Type B pancreatic cell (in vitro differentiated cells): ENCODE data around the gene KRTAP9-4. TPM values are rescaled to one million over a fixed set of nuclear protein-coding genes. Genes with fewer than 3 reads are reported as not detected.
"Not testable (repeated sequence)": the region's sequence is repeated elsewhere in the genome, so short reads cannot be mapped to it uniquely, and the experiment has no call there.

Experiments
- DNase-seq: peaks from one replicate; pipeline ENCODE4 v3.0.0; 2021; ENCODE audit warnings: mixed read lengths; ENCODE audit not compliant: unreplicated experiment; ENCODE audit errors: extremely low spot score
- H3K27ac Mint-ChIP-seq: 2 replicates; pipeline ENCODE4 v1.8.0; 2021; ENCODE audit warnings: mild to moderate bottlenecking, mixed read lengths
- H3K27me3 Mint-ChIP-seq: 2 replicates; pipeline ENCODE4 v1.8.0; 2021; ENCODE audit warnings: mixed read lengths
- H3K36me3 Mint-ChIP-seq: 2 replicates; pipeline ENCODE4 v1.8.0; 2021; ENCODE audit warnings: mixed read lengths
- H3K4me1 Mint-ChIP-seq: one replicate; pipeline ENCODE4 v1.8.0; 2021; ENCODE audit warnings: mixed read lengths; ENCODE audit not compliant: unreplicated experiment
- H3K4me3 Mint-ChIP-seq: 2 replicates; pipeline ENCODE4 v1.8.0; 2021; ENCODE audit warnings: mild to moderate bottlenecking, mixed read lengths
- H3K9me3 Mint-ChIP-seq: 2 replicates; pipeline ENCODE4 v1.8.0; 2021; ENCODE audit warnings: mixed read lengths
- long read RNA-seq: library from polyadenylated mRNA; unstranded; transcript quantifications from one replicate; pipeline ENCODE4 v2.0.0, GENCODE V29; 2020
- total RNA-seq: library from RNA; stranded (reverse); gene quantifications from 2 replicates; pipeline ENCODE4 v1.2.1, GENCODE V29; 2021; ENCODE audit warnings: low replicate concordance
- TF ChIP-seq, protein P1 (sequence below): fragments of 200-600 bp; sonication (generic); conservative IDR thresholded peaks from 2 replicates; pipeline ENCODE4 v1.5.0; 2021; ENCODE audit warnings: antibody characterized with exemption, mild to moderate bottlenecking

Gene KRTAP9-4, protein sequence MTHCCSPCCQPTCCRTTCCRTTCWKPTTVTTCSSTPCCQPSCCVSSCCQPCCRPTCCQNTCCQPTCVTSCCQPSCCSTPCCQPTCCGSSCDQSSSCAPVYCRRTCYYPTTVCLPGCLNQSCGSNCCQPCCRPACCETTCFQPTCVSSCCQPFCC
- total RNA-seq, result not detected in 2 replicates
- long read RNA-seq, result 0 reads

DNA sequence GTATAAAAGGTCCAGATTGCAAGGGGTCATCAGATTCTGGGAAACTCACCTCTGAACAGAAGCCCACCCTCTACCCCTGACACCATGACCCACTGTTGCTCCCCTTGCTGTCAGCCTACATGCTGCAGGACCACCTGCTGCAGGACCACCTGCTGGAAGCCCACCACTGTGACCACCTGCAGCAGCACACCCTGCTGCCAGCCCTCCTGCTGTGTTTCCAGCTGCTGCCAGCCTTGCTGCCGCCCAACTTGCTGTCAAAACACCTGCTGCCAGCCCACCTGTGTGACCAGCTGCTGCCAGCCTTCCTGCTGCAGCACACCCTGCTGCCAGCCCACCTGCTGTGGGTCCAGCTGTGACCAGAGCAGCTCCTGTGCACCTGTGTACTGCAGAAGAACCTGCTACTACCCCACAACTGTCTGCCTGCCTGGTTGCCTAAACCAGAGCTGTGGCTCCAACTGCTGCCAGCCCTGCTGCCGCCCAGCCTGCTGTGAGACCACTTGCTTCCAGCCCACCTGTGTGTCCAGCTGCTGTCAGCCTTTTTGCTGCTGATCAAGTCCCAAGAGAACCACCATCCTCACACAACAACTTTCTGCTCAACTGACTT lies at the start of gene KRTAP9-4:
Gene KRTAP9-4, plus strand, starts transcription at position 51 of the 604 bp plus-strand sequence. Its CDS starts 34 bp downstream, at position 85.
- peaks cover 37% of the 10 kb centered on the region for H3K27me3 Mint-ChIP-seq
- not testable (repeated sequence) for H3K4me1 Mint-ChIP-seq, DNase-seq, H3K36me3 Mint-ChIP-seq, H3K4me3 Mint-ChIP-seq, H3K27ac Mint-ChIP-seq, H3K9me3 Mint-ChIP-seq

DNA sequence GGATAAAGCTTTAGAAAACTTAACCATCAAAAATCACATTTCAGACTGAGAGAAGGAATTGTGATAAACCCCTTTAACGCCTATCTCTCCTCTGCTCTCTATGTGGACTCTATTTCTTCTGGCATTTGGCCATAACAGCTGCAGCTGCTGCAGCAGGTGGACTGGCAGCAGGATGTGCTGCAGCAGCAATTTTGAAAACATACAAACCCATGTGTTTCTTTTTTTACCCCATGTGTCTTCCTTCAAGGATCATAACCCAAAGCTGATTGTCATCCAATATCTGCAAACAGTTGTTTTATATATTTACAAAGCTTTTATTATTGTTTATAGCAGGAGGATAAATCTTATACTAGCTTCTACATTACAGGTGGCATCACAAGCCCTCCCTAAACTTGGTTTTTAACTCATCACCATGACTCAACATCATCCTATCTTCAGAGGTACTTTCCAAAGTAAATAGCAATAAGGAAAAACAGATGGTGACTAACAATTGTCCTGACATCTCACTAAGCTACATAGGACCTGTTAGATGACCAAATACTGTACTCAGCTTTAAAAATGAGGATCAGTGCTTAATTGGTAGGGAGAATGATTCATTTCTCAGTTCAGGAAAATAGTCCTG lies 37.5 kb upstream of the KRTAP9-4 start:
- no peaks in the 10 kb centered on the region for H3K36me3 Mint-ChIP-seq
- H3K4me1 Mint-ChIP-seq, result peaks cover 3% of the 10 kb centered on the region
- no peak overlapping the region for H3K4me3 Mint-ChIP-seq
- TF ChIP-seq, protein P1, sequence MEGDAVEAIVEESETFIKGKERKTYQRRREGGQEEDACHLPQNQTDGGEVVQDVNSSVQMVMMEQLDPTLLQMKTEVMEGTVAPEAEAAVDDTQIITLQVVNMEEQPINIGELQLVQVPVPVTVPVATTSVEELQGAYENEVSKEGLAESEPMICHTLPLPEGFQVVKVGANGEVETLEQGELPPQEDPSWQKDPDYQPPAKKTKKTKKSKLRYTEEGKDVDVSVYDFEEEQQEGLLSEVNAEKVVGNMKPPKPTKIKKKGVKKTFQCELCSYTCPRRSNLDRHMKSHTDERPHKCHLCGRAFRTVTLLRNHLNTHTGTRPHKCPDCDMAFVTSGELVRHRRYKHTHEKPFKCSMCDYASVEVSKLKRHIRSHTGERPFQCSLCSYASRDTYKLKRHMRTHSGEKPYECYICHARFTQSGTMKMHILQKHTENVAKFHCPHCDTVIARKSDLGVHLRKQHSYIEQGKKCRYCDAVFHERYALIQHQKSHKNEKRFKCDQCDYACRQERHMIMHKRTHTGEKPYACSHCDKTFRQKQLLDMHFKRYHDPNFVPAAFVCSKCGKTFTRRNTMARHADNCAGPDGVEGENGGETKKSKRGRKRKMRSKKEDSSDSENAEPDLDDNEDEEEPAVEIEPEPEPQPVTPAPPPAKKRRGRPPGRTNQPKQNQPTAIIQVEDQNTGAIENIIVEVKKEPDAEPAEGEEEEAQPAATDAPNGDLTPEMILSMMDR, result no peak
- peaks cover 5% of the 10 kb centered on the region for H3K27me3 Mint-ChIP-seq
- no peak overlapping the region for H3K27ac Mint-ChIP-seq
- DNase-seq, result no peak
- H3K9me3 Mint-ChIP-seq, result peaks cover 9% of the 10 kb centered on the region

GRCh38 chr17:41212524-41213169 lies 36.8 kb upstream of the KRTAP9-4 start:
- no peaks in the 10 kb centered on the region for H3K36me3 Mint-ChIP-seq
- DNase-seq, result no peak
- H3K4me3 Mint-ChIP-seq, result no peak overlapping the region
- peaks cover 3% of the 10 kb centered on the region for H3K4me1 Mint-ChIP-seq
- H3K27me3 Mint-ChIP-seq, result peaks cover 10% of the 10 kb centered on the region
- H3K9me3 Mint-ChIP-seq, result peaks cover 8% of the 10 kb centered on the region
- no peak overlapping the region for H3K27ac Mint-ChIP-seq
- TF ChIP-seq, protein P1, result no peak

DNA sequence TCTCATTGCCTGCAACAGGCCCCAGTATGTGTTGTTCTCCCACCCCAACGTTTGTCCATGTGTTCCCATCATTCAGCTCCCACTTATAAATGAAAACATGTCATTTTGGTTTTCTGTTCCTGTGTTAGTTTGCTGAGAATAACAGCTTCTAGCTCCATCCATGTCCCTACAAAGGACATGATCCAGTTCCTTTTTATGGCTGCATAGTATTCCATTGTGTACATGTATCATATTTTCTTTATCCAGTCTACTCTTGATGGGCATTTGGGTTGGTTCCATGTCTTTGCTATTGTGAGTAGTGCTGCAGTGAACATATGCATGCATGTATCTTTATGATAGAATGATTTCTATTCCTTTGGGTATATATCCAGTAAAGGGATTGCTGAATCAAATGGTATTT lies 33.8 kb upstream of the KRTAP9-4 start:
- Mint-ChIP-seq H3K27me3 (peaks cover 15% of the 10 kb centered on the region), H3K27ac (no peak overlapping the region), H3K36me3 (no peaks in the 10 kb centered on the region), H3K4me1 (peaks cover 3% of the 10 kb centered on the region), H3K4me3 (no peak overlapping the region), H3K9me3 (no peaks in the 10 kb centered on the region)
- no peak for DNase-seq
- TF ChIP-seq, protein P1, result no peak

GRCh38 chr17:41223821-41224220 lies 25.7 kb upstream of the KRTAP9-4 start:
- Mint-ChIP-seq H3K4me1 (no peaks in the 10 kb centered on the region), H3K4me3 (no peak overlapping the region), H3K9me3 (no peaks in the 10 kb centered on the region), H3K27ac (no peak overlapping the region), H3K27me3 (peaks cover 19% of the 10 kb centered on the region), H3K36me3 (no peaks in the 10 kb centered on the region)
- no peak for DNase-seq
- TF ChIP-seq, protein P1, result no peak

DNA sequence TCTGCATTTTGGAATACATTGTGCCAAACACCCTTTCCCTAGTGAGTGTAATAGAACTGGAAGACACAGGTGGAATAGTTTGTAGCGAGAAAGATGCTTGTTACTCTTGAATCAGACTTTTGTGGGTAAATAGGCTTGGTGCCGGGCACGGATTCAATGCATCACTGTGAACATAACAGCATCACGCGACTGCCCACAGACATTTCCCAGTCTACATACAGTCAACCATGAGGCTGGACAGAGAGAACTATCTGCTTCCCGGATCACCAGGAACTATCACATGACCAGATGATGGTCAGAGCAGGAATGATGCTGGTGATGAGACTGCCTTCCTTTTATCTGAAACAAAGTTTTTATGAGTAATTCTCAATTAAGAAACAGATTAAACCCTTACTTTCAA lies 23.4 kb upstream of the KRTAP9-4 start:
- Mint-ChIP-seq H3K4me1 (no peaks in the 10 kb centered on the region), H3K27me3 (peaks cover 15% of the 10 kb centered on the region), H3K9me3 (peaks cover 5% of the 10 kb centered on the region), H3K4me3 (no peak overlapping the region), H3K36me3 (no peaks in the 10 kb centered on the region), H3K27ac (no peak overlapping the region)
- DNase-seq, result no peak
- TF ChIP-seq, protein P1, result no peak

- H3K27me3 Mint-ChIP-seq, result peaks cover 11% of the 10 kb centered on the region
- H3K4me1 Mint-ChIP-seq, DNase-seq, H3K36me3 Mint-ChIP-seq, H3K4me3 Mint-ChIP-seq, H3K9me3 Mint-ChIP-seq, H3K27ac Mint-ChIP-seq: not testable (repeated sequence)
Observed at GRCh38 chr17:41226598-41227095, 22.8 kb upstream of the KRTAP9-4 start, which contains the start of gene KRTAP9-2. TSS of gene KRTAP9-2 (plus strand) at chr17:41226648. CDS start at chr17:41226655, 7 bp downstream.
